Measurements from ENCODE around the gene LSAMP.

Gene LSAMP

GRCh38 chr3:115836944-115837343 is 608.3 kb downstream of the LSAMP start:
- H3K4me2 ChIP-seq (ENCODE audit: low read length): 0 out of 2 replicates have a peak overlapping the region, but pooled peaks have one; percentile 18
- H2AFZ ChIP-seq (ENCODE audit: low read depth, low read length): no peak overlapping the region
- H3K4me1 ChIP-seq (ENCODE audit: low read length): no peaks in the 10 kb centered on the region
- peak; percentile 78 for TF ChIP-seq CTCF (IDR thresholded peaks at IDR 0.05; ENCODE audit: low read depth, low read length)
- no peak for TF ChIP-seq EZH2phosphoT487 (IDR thresholded peaks at IDR 0.05; ENCODE audit: low read depth)
- no peak overlapping the region for H3K4me3 ChIP-seq (ENCODE audit: low read length)
- no peak overlapping the region for H3K9ac ChIP-seq (ENCODE audit: low read length)
- H3K9me3 ChIP-seq (ENCODE audit: insufficient read depth, low read length): no peaks in the 10 kb centered on the region
- H3K79me2 ChIP-seq (ENCODE audit: low read length): no peaks in the 10 kb centered on the region
- H3K36me3 ChIP-seq (replicated peaks; ENCODE audit: low read depth, low read length): no peaks in the 10 kb centered on the region
- H3K27me3 ChIP-seq (ENCODE audit: low read depth, low read length): peaks cover 5% of the 10 kb centered on the region
- no peak overlapping the region for H3K27ac ChIP-seq (ENCODE audit: low read length)
- no peaks in the 10 kb centered on the region for H4K20me1 ChIP-seq (ENCODE audit: insufficient read depth, low read length)

GRCh38 chr3:115835946-115836345 is 609.3 kb downstream of the LSAMP start:
- no peak for TF ChIP-seq CTCF (IDR thresholded peaks at IDR 0.05; ENCODE audit: low read depth, low read length)
- TF ChIP-seq EZH2phosphoT487 (IDR thresholded peaks at IDR 0.05; ENCODE audit: low read depth): no peak
- Histone ChIP-seq H4K20me1 (ENCODE audit: insufficient read depth, low read length) (no peaks in the 10 kb centered on the region), H3K27me3 (ENCODE audit: low read depth, low read length) (peaks cover 5% of the 10 kb centered on the region), H3K27ac (ENCODE audit: low read length) (no peak overlapping the region), H3K9me3 (ENCODE audit: insufficient read depth, low read length) (no peaks in the 10 kb centered on the region), H3K4me2 (ENCODE audit: low read length) (no peak overlapping the region), H3K9ac (ENCODE audit: low read length) (no peak overlapping the region), H3K79me2 (ENCODE audit: low read length) (no peaks in the 10 kb centered on the region), H3K4me3 (ENCODE audit: low read length) (no peak overlapping the region), H3K4me1 (ENCODE audit: low read length) (no peaks in the 10 kb centered on the region), H2AFZ (ENCODE audit: low read depth, low read length) (no peak overlapping the region), H3K36me3 (replicated peaks; ENCODE audit: low read depth, low read length) (no peaks in the 10 kb centered on the region)

- Histone ChIP-seq H3K9me3 (ENCODE audit: insufficient read depth, low read length) (no peaks in the 10 kb centered on the region), H3K36me3 (replicated peaks; ENCODE audit: low read depth, low read length) (no peaks in the 10 kb centered on the region), H3K27ac (ENCODE audit: low read length) (no peak overlapping the region), H4K20me1 (ENCODE audit: insufficient read depth, low read length) (no peaks in the 10 kb centered on the region), H3K27me3 (ENCODE audit: low read depth, low read length) (peaks cover 4% of the 10 kb centered on the region; the same call in 1 of the 2 replicates), H3K4me1 (ENCODE audit: low read length) (no peaks in the 10 kb centered on the region), H3K9ac (ENCODE audit: low read length) (no peak overlapping the region), H3K4me3 (ENCODE audit: low read length) (no peak overlapping the region), H3K79me2 (ENCODE audit: low read length) (no peaks in the 10 kb centered on the region), H3K4me2 (ENCODE audit: low read length) (no peak overlapping the region), H2AFZ (ENCODE audit: low read depth, low read length) (no peak overlapping the region)
- TF ChIP-seq CTCF (IDR thresholded peaks at IDR 0.05; ENCODE audit: low read depth, low read length) (no peak), EZH2phosphoT487 (IDR thresholded peaks at IDR 0.05; ENCODE audit: low read depth) (no peak)
These were observed 611.2 kb downstream of the LSAMP start for GRCh38 chr3:115834068-115834467.

GRCh38 chr3:115833074-115833473 is 612.2 kb downstream of the LSAMP start:
- no peak for TF ChIP-seq EZH2phosphoT487 (IDR thresholded peaks at IDR 0.05; ENCODE audit: low read depth)
- no peak for TF ChIP-seq CTCF (IDR thresholded peaks at IDR 0.05; ENCODE audit: low read depth, low read length)
- no peaks in the 10 kb centered on the region for H3K79me2 ChIP-seq (ENCODE audit: low read length)
- no peaks in the 10 kb centered on the region for H3K36me3 ChIP-seq (replicated peaks; ENCODE audit: low read depth, low read length)
- no peak overlapping the region for H2AFZ ChIP-seq (ENCODE audit: low read depth, low read length)
- no peak overlapping the region for H3K4me2 ChIP-seq (ENCODE audit: low read length)
- H3K4me3 ChIP-seq (ENCODE audit: low read length): no peak overlapping the region
- H4K20me1 ChIP-seq (ENCODE audit: insufficient read depth, low read length): no peaks in the 10 kb centered on the region
- H3K9ac ChIP-seq (ENCODE audit: low read length): no peak overlapping the region
- no peaks in the 10 kb centered on the region for H3K4me1 ChIP-seq (ENCODE audit: low read length)
- peaks cover 6% of the 10 kb centered on the region for H3K27me3 ChIP-seq (ENCODE audit: low read depth, low read length)
- no peaks in the 10 kb centered on the region for H3K9me3 ChIP-seq (ENCODE audit: insufficient read depth, low read length)
- H3K27ac ChIP-seq (ENCODE audit: low read length): no peak overlapping the region
